ENCODE measurements around the gene HOXD3.

HOXD3 gene

GRCh38 chr2:176121190-176122051 is 35.7 kb upstream of the HOXD3 start:
- in situ Hi-C loops (cut with MboI; ENCODE audit: low sequenced_read_pairs), result loop anchor here (10.0 kb wide), 1 partner anchor 1033 kb away; no protein-coding TSS in a partner anchor

GRCh38 chr2:176122052-176122682 is 34.9 kb upstream of the HOXD3 start:
- in situ Hi-C loops (cut with MboI; ENCODE audit: low sequenced_read_pairs), result loop anchor here (10.0 kb wide), 1 partner anchor 1033 kb away; no protein-coding TSS in a partner anchor

- in situ Hi-C loops (cut with MboI; ENCODE audit: low sequenced_read_pairs), result loop anchor here (10.0 kb wide), 1 partner anchor 1032 kb away; no protein-coding TSS in a partner anchor
These were observed 34.3 kb upstream of the HOXD3 start, which contains the start of gene HOXD9 for GRCh38 chr2:176122683-176123410. Gene HOXD9 (plus strand): TSS chr2:176122719. CDS start chr2:176122769, 50 bp downstream.

- in situ Hi-C loops (cut with MboI; ENCODE audit: low sequenced_read_pairs), result loop anchor here (10.0 kb wide), 1 partner anchor 1031 kb away; no protein-coding TSS in a partner anchor
These were observed 33.5 kb upstream of the HOXD3 start for GRCh38 chr2:176123411-176124109.

- in situ Hi-C loops (cut with MboI; ENCODE audit: low sequenced_read_pairs), result loop anchor here (10.0 kb wide), 1 partner anchor 1030 kb away; no protein-coding TSS in a partner anchor
These were observed 32.8 kb upstream of the HOXD3 start for GRCh38 chr2:176124110-176124946.

GRCh38 chr2:176124947-176125771 is 31.9 kb upstream of the HOXD3 start:
- in situ Hi-C loops (cut with MboI; ENCODE audit: low sequenced_read_pairs), result loop anchor here (10.0 to 25.0 kb wide), 4 partner anchors 337 to 1187 kb away; no protein-coding TSS in a partner anchor

- in situ Hi-C loops (cut with MboI; ENCODE audit: low sequenced_read_pairs), result loop anchor here (10.0 to 25.0 kb wide), 4 partner anchors 337 to 1187 kb away; no protein-coding TSS in a partner anchor
These were observed 31.4 kb upstream of the HOXD3 start for GRCh38 chr2:176125772-176126054.

GRCh38 chr2:176126929-176127773 is 30.0 kb upstream of the HOXD3 start:
- in situ Hi-C loops (cut with MboI; ENCODE audit: low sequenced_read_pairs), result loop anchor here (10.0 to 25.0 kb wide), 4 partner anchors 335 to 1185 kb away; no protein-coding TSS in a partner anchor

GRCh38 chr2:176127774-176128072 is 29.4 kb upstream of the HOXD3 start:
- in situ Hi-C loops (cut with MboI; ENCODE audit: low sequenced_read_pairs), result loop anchor here (10.0 to 25.0 kb wide), 4 partner anchors 335 to 1185 kb away; no protein-coding TSS in a partner anchor

- in situ Hi-C loops (cut with MboI; ENCODE audit: low sequenced_read_pairs), result loop anchor here (10.0 to 25.0 kb wide), 4 partner anchors 334 to 1184 kb away; no protein-coding TSS in a partner anchor
These were observed 28.7 kb upstream of the HOXD3 start for GRCh38 chr2:176128172-176128981.

- in situ Hi-C loops (cut with MboI; ENCODE audit: low sequenced_read_pairs), result loop anchor here (10.0 to 25.0 kb wide), 4 partner anchors 333 to 1183 kb away; no protein-coding TSS in a partner anchor
These were observed 27.9 kb upstream of the HOXD3 start, which contains the start of gene HOXD8 for GRCh38 chr2:176128982-176129796. Gene HOXD8 (plus strand): TSS chr2:176129705. CDS start chr2:176130367, 662 bp downstream.

GRCh38 chr2:176129813-176130146 is 27.3 kb upstream of the HOXD3 start:
- in situ Hi-C loops (cut with MboI; ENCODE audit: low sequenced_read_pairs), result loop anchor here (10.0 to 25.0 kb wide), 4 partner anchors 333 to 1183 kb away; no protein-coding TSS in a partner anchor

GRCh38 chr2:176130147-176130956 is 26.8 kb upstream of the HOXD3 start:
- in situ Hi-C loops (cut with MboI; ENCODE audit: low sequenced_read_pairs), result loop anchor here (25.0 kb wide), 3 partner anchors 332 to 1182 kb away; no protein-coding TSS in a partner anchor

GRCh38 chr2:176130957-176131847 is 25.9 kb upstream of the HOXD3 start:
- in situ Hi-C loops (cut with MboI; ENCODE audit: low sequenced_read_pairs), result loop anchor here (25.0 kb wide), 3 partner anchors 331 to 1181 kb away; no protein-coding TSS in a partner anchor

Data from HL-60/S4 (cell line).